Activated CD8-positive, alpha-beta memory T cell treated with anti-CD3 and anti-CD28 coated beads, Interleukin-2, amount 50 U/mL, for 4 hours (primary cell): ENCODE data around the gene EED.
"Not testable (repeated sequence)": the region's sequence is repeated elsewhere in the genome, so short reads cannot be mapped to it uniquely, and the experiment has no call there.

ENCODE experiments used
- DNase-seq: peaks from one replicate; pipeline ENCODE4 v3.0.0-alpha.2; 2020

Gene EED

DNA sequence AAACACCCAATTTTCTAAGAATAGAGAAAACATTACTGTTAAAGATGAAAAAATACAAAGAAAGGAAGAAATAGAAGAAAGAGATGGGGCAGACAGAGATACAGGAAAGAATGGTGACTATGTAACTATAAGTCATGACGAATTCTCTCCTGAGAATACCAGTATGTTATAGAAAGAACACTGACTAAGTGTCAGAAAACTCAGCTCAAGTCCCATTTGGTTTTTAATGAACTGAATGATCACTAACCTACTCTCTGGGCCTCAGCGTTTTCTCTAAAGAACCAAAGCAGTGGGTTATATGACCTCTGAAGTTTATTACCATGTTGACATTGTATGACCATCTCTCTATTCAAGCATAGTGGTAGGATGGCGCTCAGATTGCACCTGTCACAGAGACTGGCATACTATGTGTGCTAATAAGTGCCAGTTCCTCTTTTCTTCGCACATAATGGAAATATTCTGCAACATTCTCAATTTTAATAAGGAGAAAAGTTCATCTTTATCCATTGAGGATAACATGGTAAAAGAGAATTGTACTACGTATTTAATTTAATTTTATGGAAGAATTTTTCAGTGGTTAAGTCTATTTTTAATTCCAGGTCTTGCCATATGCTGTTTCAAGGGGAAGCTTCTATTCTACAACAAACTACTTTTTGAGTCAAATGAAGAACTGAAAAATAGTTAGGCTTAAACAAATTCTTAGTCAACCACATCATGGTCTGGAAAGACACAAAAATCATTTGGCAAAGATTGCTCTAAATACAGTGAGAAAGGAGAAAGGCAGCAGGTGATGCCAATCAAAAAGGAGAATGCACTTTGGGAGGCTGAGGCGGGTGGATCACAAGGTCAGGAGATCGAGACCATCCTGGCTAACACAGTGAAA lies 25.0 kb upstream of the EED start:
- no peak for DNase-seq

DNA sequence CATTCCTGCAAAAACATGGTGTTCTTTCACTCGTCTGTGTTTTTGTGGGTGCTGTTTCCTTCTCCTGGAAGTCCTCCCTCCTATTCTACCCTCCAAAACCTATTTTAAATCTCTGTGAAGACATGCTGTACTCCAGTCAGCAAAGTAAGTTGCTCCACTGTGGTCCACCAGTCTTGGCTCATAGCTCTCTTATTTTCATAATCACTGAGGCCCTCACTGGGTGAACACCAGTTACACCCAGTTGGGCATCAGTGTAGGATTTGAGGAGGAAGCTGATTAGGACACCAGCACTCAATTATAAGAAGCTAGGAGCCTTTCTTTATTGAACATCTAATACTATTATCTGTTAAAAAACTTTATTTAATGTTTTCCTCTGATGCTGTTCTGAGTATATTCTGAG lies 23.9 kb upstream of the EED start:
- no peak for DNase-seq

DNA sequence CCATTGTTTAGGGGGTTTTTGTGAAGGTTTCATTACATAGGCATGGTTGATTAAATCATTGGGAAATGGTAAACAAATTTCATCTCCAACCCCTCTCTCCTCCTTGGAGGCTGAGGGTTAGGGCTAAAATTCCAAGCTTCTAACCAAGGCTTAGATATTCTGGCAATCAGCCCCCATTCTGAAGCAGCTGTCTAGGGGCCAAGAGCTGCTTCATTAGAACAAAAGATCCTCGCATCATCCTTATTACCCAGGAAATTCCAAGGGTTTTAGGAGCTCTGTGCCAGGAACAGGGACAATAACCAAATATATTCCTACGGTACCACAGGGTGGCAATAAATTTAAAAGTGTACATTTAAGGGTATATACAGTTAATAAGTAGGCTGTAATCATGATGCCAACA lies 22.5 kb upstream of the EED start:
- DNase-seq: no peak

- DNase-seq: not testable (repeated sequence)
These were observed 20.0 kb upstream of the EED start for GRCh38 chr11:86224575-86224974.

- not testable (repeated sequence) for DNase-seq
These were observed 19.2 kb upstream of the EED start for GRCh38 chr11:86225344-86225743.

- no peak for DNase-seq
These were observed 16.1 kb upstream of the EED start for GRCh38 chr11:86228269-86229038.

GRCh38 chr11:86229039-86229330 lies 15.6 kb upstream of the EED start:
- DNase-seq: not testable (repeated sequence)

DNA sequence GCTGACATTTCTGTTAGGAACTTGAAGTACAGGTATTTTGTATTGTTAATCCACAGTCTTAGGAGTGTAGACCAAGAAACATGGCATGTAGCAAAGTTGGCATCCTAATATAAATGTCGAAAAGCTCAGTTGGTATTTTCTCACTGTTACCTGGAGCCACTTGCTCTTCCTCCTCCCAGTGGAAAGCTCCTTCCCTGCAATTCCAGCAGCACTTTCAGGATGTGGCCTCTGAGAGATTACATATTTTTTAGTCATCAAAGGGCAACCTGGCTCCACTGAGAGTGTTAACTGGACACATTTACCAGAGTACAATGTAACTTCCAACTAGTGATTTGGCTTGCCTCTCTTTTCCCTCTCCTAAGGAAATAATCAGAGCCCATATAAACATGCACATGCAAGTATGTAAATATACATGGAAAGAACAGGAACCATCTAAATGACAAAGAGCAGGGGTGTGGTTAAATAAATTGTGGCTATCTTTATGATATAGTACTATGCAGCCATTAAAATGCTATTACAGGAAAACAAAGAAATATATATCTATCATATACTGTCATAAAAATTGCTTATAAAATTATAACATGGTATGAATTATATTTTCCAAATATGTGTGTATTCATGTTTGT lies 14.3 kb upstream of the EED start:
- no peak for DNase-seq

GRCh38 chr11:86230921-86231434 lies 13.6 kb upstream of the EED start:
- no peak for DNase-seq

GRCh38 chr11:86232556-86232955 lies 12.0 kb upstream of the EED start:
- DNase-seq: no peak

GRCh38 chr11:86234831-86235461 lies 9.6 kb upstream of the EED start:
- no peak for DNase-seq

DNA sequence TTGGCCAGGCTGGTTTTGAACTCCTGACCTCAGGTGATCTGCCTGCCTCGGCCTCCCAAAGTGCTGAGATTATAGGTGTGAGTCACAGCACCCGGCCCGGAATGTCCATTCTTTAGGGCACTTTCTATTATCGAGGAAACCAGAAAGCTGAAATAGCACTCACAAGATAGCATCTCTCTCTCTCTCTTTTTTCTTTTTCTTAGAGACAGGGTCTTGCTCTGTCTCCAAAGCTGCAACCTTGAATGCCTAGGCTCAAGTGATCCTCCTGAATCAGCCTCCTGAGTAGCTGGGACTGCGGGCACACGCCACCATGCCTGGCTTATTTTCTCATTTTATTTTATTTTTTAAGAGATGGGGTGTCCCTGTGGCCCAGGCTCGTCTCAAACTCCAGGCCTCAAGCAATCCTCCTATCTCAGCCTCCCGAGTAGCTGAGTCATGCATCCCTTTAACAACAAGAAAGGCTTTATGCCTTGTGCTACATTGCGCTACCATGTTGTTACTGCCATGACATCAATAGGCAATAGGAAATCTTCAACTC lies 7.2 kb upstream of the EED start:
- no peak for DNase-seq

- no peak for DNase-seq
These were observed 4.4 kb upstream of the EED start for GRCh38 chr11:86240164-86240563.

DNA sequence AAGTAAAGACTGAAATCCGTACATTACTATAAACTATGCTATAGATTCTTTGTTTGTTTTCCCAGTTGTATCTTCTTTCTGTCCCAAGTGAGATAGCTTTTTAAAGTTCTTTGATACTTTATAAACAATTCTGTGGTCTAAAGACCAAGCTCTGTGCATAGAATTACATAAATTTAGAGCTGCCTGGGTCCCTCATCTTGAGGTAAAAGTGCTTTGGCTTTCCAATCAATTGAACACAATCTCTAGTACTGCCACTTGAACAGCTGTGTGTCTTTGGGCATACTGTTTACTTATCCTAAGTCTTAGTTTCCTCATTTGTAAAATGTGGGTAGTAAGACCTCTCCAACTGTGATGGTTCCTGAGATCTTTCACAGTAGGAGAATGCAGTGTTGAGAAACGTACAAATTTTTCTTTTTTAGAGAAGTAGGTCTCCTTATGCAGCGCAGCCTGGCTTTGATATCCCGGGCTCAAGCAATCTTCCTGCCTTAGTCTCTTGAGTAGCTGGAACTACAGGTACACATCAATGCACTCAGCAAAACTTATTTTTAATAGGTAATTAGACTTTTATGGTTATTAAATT lies 2.5 kb upstream of the EED start:
- no peak for DNase-seq

GRCh38 chr11:86243396-86243795 lies 1.2 kb upstream of the EED start:
- DNase-seq: no peak

GRCh38 chr11:86244063-86244521 lies 461 bp upstream of the EED start:
- peak; percentile 86 for DNase-seq

GRCh38 chr11:86245369-86246292 lies 1.1 kb downstream of the EED start:
- peak; percentile 15 for DNase-seq

GRCh38 chr11:86246293-86246675 lies 1.7 kb downstream of the EED start:
- DNase-seq: no peak

- no peak for DNase-seq
These were observed 3.1 kb downstream of the EED start for GRCh38 chr11:86247608-86248007.

DNA sequence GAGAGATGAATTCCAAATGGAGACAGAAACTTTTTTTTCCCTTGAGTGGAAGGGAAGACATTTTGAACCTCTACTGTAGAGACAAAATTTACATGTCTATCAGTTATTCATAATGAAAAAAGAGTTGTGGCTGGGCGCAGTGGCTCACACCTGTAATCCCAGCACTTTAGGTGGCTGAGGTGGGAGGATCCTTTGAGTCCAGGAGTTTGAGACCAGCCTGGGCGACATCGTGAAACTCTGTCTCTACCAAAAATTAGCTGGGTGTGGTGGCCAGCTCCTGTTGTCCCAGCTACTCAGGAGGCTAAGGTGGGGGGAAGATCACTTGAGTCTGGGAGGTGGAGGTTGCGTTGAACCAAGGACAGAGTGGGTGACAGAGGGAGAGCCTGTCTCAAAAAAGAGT lies 4.1 kb downstream of the EED start:
- DNase-seq: no peak
